GM21717 (cell line): Measurements from ENCODE around the gene WDR20.
"Not testable (repeated sequence)": the region's sequence is repeated elsewhere in the genome, so short reads cannot be mapped to it uniquely, and the experiment has no call there.

Experiments
- ATAC-seq: cut with Tn5 transposase; IDR thresholded peaks from one replicate; pipeline ENCODE4 v1.9.1; 2021; ENCODE audit warnings: mild to moderate bottlenecking, moderate library complexity; ENCODE audit not compliant: unreplicated experiment

Gene WDR20

DNA sequence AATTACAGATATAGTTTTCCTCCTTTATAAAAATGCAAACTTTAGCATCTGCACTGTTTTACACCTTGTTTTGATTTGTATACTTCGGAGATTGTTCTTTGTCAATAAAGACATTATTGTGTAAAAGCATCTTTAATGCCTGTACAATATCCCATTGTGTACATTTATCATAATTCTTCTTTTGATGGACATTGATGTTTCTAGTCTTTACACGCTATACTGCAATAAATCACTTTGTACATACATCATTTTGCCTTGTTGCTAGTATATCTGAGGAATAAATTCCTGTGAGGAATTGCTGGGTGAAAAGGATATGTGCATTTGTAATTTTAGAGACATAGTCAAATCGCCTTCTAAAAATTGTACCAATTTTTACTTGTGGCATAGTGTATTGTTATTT is 30.4 kb downstream of the WDR20 start:
- no peak for ATAC-seq

DNA sequence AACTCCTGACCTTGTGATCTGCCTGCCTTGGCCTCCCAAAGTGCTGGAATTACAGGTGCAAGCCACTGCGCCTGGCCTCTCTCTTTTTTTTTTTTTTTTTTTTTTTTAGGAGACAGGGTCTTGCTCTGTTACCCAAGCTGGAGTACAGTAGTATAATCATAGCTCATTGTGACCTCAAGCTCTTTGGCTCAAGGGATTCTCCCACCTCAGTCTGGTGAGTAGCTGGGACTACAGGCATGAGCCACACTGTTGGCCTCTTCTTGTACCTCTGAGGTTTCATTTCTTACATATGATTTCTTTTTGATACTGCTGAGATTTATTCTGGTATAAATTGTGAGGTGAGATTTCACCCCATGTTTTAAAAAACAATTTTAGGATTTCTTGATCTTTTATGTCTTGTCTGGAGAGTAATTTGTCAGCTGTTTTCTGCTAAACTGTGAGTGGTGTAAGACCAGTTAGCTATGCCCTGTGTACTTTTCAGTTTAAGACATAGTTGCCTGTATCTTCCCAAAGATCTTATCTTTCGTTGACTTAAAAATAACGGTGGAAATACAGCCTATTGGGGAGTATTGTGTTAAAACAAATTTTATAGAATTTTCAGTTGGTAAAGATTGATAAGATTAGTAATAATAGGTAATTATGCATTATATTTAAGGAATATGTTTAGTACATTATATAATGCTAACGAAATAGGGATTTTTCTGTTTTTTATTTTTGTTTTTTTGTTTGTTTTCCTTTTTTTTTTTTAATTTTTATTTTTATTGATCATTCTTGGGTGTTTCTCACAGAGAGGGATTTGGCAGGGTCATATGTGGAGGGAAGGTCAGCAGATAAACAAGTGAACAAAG is 31.7 kb downstream of the WDR20 start:
- ATAC-seq: no peak

GRCh38 chr14:102172021-102172272 is 32.2 kb downstream of the WDR20 start:
- ATAC-seq: not testable (repeated sequence)

- not testable (repeated sequence) for ATAC-seq
These were observed 33.0 kb downstream of the WDR20 start for GRCh38 chr14:102172721-102173120.

DNA sequence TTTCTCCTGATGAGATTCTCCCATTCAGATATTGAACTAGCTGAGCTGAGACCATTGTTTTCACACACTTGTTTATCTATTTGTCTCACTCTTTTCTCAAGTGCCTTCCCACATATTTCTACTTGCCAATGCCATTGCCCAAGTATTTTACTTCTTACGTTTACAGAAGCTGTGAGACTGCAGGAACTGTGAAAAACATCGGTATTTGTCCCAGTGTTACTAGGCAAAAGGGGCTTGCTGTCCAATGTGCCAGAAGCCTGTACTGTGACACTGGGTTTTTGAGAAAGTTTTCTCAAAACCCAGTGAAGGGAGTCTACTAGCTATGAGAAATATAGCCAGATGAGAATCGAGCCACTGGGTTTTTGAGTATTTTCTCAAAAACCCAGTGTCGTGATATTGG is 37.5 kb downstream of the WDR20 start:
- no peak for ATAC-seq

- no peak for ATAC-seq
These were observed 39.1 kb downstream of the WDR20 start for GRCh38 chr14:102178806-102179205.

DNA sequence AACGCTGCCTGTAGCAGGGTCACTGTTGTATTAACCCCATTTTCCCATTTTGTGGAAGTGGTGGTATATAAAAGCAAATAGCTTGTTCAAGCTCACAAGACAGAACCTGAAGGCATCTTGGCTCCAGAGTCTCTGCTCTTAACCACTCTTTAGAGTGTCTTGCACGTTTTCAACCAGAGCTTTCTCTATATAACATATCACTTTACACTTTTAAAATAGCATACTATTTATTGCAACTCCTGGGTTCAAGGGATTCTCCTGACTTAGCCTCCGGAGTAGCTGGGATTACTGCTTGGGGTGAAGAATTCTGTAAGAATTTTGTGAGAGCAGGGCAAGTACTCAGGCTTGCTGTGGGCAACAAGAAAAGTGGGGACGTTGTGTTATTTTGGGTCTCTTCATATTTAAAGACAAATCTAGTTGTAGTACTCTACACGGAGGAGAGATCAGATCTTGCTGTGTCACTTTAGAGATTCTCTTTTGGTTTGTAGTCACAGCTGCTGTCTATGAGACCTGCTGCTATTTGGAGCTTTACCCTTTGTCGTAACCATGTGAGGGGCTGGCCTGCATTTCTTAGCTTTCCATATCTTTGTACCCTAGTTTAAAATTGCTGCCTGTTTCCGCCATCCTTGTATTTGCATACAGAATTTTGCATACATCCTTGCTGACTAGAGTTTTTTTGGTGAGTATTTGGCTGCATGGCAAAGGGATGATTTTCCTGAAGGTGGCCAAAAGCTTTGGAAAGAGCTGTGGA is 40.7 kb downstream of the WDR20 start:
- no peak for ATAC-seq

DNA sequence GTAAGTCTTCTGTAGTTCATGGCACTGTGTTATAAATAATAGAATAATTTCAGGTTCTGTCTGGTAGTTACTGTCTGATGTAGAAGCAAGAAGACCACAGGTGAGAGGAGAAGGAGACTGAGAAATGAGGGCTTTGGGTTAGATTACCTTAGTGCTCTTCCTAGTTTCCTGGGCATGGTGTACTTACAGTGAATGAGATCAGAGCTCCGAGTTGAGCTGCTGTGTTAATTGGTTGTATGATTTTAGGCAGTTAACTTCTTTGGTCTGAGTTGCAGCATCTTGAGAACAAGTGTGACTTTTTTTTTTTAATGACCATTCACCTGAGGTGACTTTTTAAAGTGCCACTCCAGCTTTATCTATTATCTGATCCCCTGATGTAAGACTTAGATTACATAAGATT is 41.5 kb downstream of the WDR20 start:
- no peak for ATAC-seq

GRCh38 chr14:102182190-102182589 is 42.5 kb downstream of the WDR20 start:
- no peak for ATAC-seq

GRCh38 chr14:102182936-102183619 is 43.4 kb downstream of the WDR20 start:
- ATAC-seq: no peak

DNA sequence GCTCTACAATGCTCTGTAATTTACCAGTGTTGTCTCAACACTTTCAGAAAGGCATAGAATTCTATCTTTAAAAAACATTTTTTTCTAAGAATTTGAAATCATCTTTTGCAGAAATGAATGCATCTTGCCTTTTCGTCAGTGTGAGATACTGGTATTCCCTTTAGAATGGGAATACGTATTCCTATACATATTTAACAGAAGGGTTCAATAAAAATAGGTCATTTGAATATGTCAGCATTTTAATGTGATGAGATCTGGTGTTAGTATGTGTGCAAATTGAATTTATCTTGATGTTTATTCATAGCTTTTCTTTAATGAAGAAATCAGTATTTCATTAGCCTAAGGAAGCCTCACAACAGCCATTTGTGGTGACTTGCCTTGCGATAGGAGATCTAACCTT is 44.2 kb downstream of the WDR20 start:
- ATAC-seq: no peak

- no peak for ATAC-seq
These were observed 44.8 kb downstream of the WDR20 start for GRCh38 chr14:102184316-102185035.

GRCh38 chr14:102185360-102185759 is 45.7 kb downstream of the WDR20 start:
- ATAC-seq: no peak

GRCh38 chr14:102187044-102187443 is 47.3 kb downstream of the WDR20 start:
- ATAC-seq: no peak

GRCh38 chr14:102187568-102188001 is 47.9 kb downstream of the WDR20 start:
- ATAC-seq: no peak

- ATAC-seq: no peak
These were observed 48.5 kb downstream of the WDR20 start for GRCh38 chr14:102188187-102188586.

- no peak for ATAC-seq
These were observed 50.2 kb downstream of the WDR20 start for GRCh38 chr14:102189874-102190273.

- ATAC-seq: no peak
These were observed 53.3 kb downstream of the WDR20 start for GRCh38 chr14:102192840-102193502.

- no peak for ATAC-seq
These were observed 55.2 kb downstream of the WDR20 start for GRCh38 chr14:102194856-102195255.

- no peak for ATAC-seq
These were observed 55.7 kb downstream of the WDR20 start for GRCh38 chr14:102195446-102195845.
